K562 (cell line): ENCODE data around the gene AKT2. TPM values are rescaled to one million over a fixed set of nuclear protein-coding genes. Genes with fewer than 3 reads are reported as not detected.

Experiments
- ATAC-seq: fragments of 200-7000 bp; cut with Tn5 transposase; 3 replicates; pipeline ENCODE4 v1.9.1; 2020; ENCODE audit warnings: moderate library complexity
- BruUV-seq: library from RNA; stranded (reverse); fragments of 400-500 nt; replicated peaks from 2 replicates; lab custom pipeline; 2021; lab: Mats Ljungman, UMichigan
- CTCF ChIA-PET: fragments of 300-600 bp; formaldehyde crosslinking; extraction: SDS; loops from one replicate; lab custom pipeline; 2021; ENCODE audit warnings: low intra/inter-chr PET ratio; lab: Yijun Ruan, JAX
- POLR2A ChIA-PET: fragments of 300-600, 350-650 bp; sonication (Branson Sonifier 250); formaldehyde crosslinking; extraction: SDS; loops from one replicate; lab custom pipeline; 2021; ENCODE audit warnings: antibody characterized with exemption, inconsistent platforms; lab: Yijun Ruan, JAX
- DNase-seq, 4 experiments: peaks; one replicate each; pipeline versions ENCODE4 v3.0.0 to v3.0.0-alpha.2; 2011 to 2018; ENCODE audit warnings: low spot score in 3 of 4, mixed read lengths in 3 of 4; ENCODE audit errors: extremely low read depth in 1 of 4
- FAIRE-seq: peaks from 2 replicates; lab custom pipeline; 2011; peaks lifted over from hg19 to GRCh38; lab: Jason Lieb, UNC
- H2AFZ ChIP-seq: 2 replicates; pipeline ENCODE4 v1.6.0; 2011; ENCODE audit warnings: low read depth, low read length, control low read depth, inconsistent platforms
- H3K27ac ChIP-seq: fragments of 200-600 bp; 3 replicates; pipeline ENCODE4 v1.8.0; 2011; ENCODE audit warnings: low read depth, mild to moderate bottlenecking, control low read depth, inconsistent platforms, low read length, moderate library complexity, mixed read lengths; ENCODE audit errors: extremely low read depth
- H3K27me3 ChIP-seq, 2 experiments: fragments of 300-600 bp in 1 of 2; 2 replicates in 1 of 2; 3 replicates in 1 of 2; pipeline versions ENCODE4 v1.6.0 to v1.8.0; 2011; ENCODE audit warnings: inconsistent platforms in 2 of 2, low read length in 2 of 2, mild to moderate bottlenecking in 1 of 2, mixed read lengths in 1 of 2, moderate library complexity in 1 of 2; ENCODE audit not compliant: control insufficient read depth in 2 of 2, insufficient read depth in 2 of 2
- H3K36me3 ChIP-seq: fragments of 300-600 bp; 3 replicates; pipeline ENCODE4 v1.8.0; 2011; ENCODE audit warnings: mild to moderate bottlenecking, low read length, inconsistent platforms; ENCODE audit not compliant: control insufficient read depth, insufficient read depth
- H3K4me1 ChIP-seq, 2 experiments: fragments of 200-600 bp in 1 of 2; replicated peaks in 1 of 2; 2 replicates in 1 of 2; 3 replicates in 1 of 2; pipeline versions ENCODE4 v1.5.1 to v1.8.0; 2011; ENCODE audit warnings: inconsistent platforms in 2 of 2, low read length in 2 of 2, mild to moderate bottlenecking in 1 of 2, mixed read lengths in 1 of 2, moderate library complexity in 1 of 2; ENCODE audit not compliant: control insufficient read depth in 2 of 2, insufficient read depth in 2 of 2
- H3K4me2 ChIP-seq: 2 replicates; pipeline ENCODE4 v1.6.1; 2011; ENCODE audit warnings: low read length, control low read depth, inconsistent platforms, mixed read lengths; ENCODE audit not compliant: insufficient read depth
- H3K4me3 ChIP-seq: fragments of 200-600 bp; sonication (generic), shearing (Covaris generic); 2 replicates; pipeline ENCODE4 v1.5.1; 2016; ENCODE audit warnings: control low read depth, inconsistent platforms
- H3K79me2 ChIP-seq: fragments of 200-600 bp; 3 replicates; pipeline ENCODE4 v1.8.0; 2011; ENCODE audit warnings: low read length, inconsistent platforms; ENCODE audit not compliant: control insufficient read depth, insufficient read depth
- H3K9ac ChIP-seq, 2 experiments: 2 replicates each; pipeline versions ENCODE4 v1.6.0 to v1.6.1; 2011; ENCODE audit warnings: low read depth in 2 of 2, low read length in 2 of 2, control low read depth in 1 of 2, inconsistent platforms in 1 of 2, mild to moderate bottlenecking in 1 of 2, mixed read lengths in 1 of 2; ENCODE audit not compliant: insufficient read depth in 1 of 2
- H3K9me1 ChIP-seq: one replicate; pipeline ENCODE4 v1.6.0; 2011; ENCODE audit warnings: inconsistent platforms, mild to moderate bottlenecking, low read length, moderate library complexity; ENCODE audit not compliant: control insufficient read depth, insufficient read depth
- H3K9me3 ChIP-seq: replicated peaks from 2 replicates; pipeline ENCODE4 v1.5.1; 2011; ENCODE audit warnings: low read depth, low read length, inconsistent platforms; ENCODE audit not compliant: control insufficient read depth, insufficient read depth
- H4K20me1 ChIP-seq: replicated peaks from 2 replicates; pipeline ENCODE4 v1.6.1; 2011; ENCODE audit warnings: low read length, inconsistent platforms, mixed read lengths; ENCODE audit not compliant: control insufficient read depth, insufficient read depth
- CBX1 ChIP-seq: sonication (generic); IDR thresholded peaks from 2 replicates; pipeline ENCODE4 v1.6.1; 2016; ENCODE audit warnings: antibody characterized with exemption, low read depth, mild to moderate bottlenecking
- DPF2 ChIP-seq: fragments of 450-650 bp; IDR thresholded peaks from 2 replicates; pipeline ENCODE4 v1.6.1; 2016
- E2F5 ChIP-seq: sonication (generic); formaldehyde crosslinking; IDR thresholded peaks from 2 replicates; pipeline ENCODE4 v1.8.0; 2022; ENCODE audit warnings: mild to moderate bottlenecking, missing genetic modification reagents
- ETV5 ChIP-seq: sonication (generic); formaldehyde crosslinking; IDR thresholded peaks from 2 replicates; pipeline ENCODE4 v1.4.0; 2020; ENCODE audit warnings: low read depth, mild to moderate bottlenecking, missing genetic modification reagents
- KDM1A ChIP-seq, 2 experiments: fragments of 450-650 bp; IDR thresholded peaks; 2 replicates each; pipeline ENCODE4 v1.6.1; 2016; ENCODE audit warnings: mild to moderate bottlenecking in 2 of 2
- KLF1 ChIP-seq: fragments of 450-650 bp; IDR thresholded peaks from 2 replicates; pipeline ENCODE4 v1.6.1; 2016; ENCODE audit warnings: missing genetic modification characterization, missing compliant biosample characterization
- KLF13 ChIP-seq: fragments of 450-650 bp; IDR thresholded peaks from 2 replicates; pipeline ENCODE4 v1.6.1; 2016; ENCODE audit warnings: missing genetic modification characterization, low read depth, mild to moderate bottlenecking, missing compliant biosample characterization, moderate library complexity, borderline replicate concordance
- PRMT5 ChIP-seq: sonication (generic); formaldehyde crosslinking; IDR thresholded peaks from 2 replicates; pipeline ENCODE4 v1.5.0; 2020; ENCODE audit warnings: missing genetic modification reagents
- SMARCA5 ChIP-seq: fragments of 450-650 bp; IDR thresholded peaks from 2 replicates; pipeline ENCODE4 v1.6.1; 2016
- TCF7L2 ChIP-seq: fragments of 150-350 bp; IDR thresholded peaks from 2 replicates; pipeline ENCODE4 v1.6.1; 2016; ENCODE audit warnings: low read depth, mild to moderate bottlenecking, low read length, moderate library complexity
- ZBTB17 ChIP-seq: fragments of 450-650 bp; formaldehyde crosslinking; IDR thresholded peaks from 2 replicates; pipeline ENCODE4 v1.4.0; 2020; ENCODE audit warnings: mild to moderate bottlenecking
- ZC3H8 ChIP-seq: fragments of 450-650 bp; IDR thresholded peaks from 2 replicates; pipeline ENCODE4 v1.6.1; 2017
- ZNF134 ChIP-seq: fragments of 250-450 bp; sonication (Bioruptor Pico); conservative IDR thresholded peaks from 2 replicates; pipeline ENCODE4 v1.4.0; 2020
- ZNF280B ChIP-seq: fragments of 250-450 bp; sonication (Bioruptor Pico); IDR thresholded peaks from 2 replicates; pipeline ENCODE4 v1.5.1; 2021; ENCODE audit warnings: mild to moderate bottlenecking
- ZSCAN32 ChIP-seq: fragments of 450-650 bp; formaldehyde crosslinking; IDR thresholded peaks from 2 replicates; pipeline ENCODE4 v1.4.0; 2020; ENCODE audit warnings: mild to moderate bottlenecking, moderate library complexity
- WGBS: fragments of 100-300 bp; shearing (Covaris generic); methylation state at CpG from one replicate; pipeline ENCODE4 v1.1.6; 2016; ENCODE audit warnings: low coverage, mixed read lengths; ENCODE audit not compliant: insufficient coverage; ENCODE audit errors: missing lambda C conversion rate; 5-methylcytosine and 5-hydroxymethylcytosine counted together
- in situ Hi-C: fragments of 300-500 bp; cut with MboI; formaldehyde crosslinking; loops from 4 replicates; pipeline ENCODE4 v1.15.0; 2018; ENCODE audit warnings: inconsistent platforms, mixed read lengths
- intact Hi-C: fragments of 100-400 bp; cut with micrococcal nuclease; formaldehyde crosslinking; loops from 2 replicates; pipeline ENCODE4 v1.14.2; 2022
- polyA plus RNA-seq, 8 experiments: library from polyadenylated mRNA; depleted of rRNA in 4 of 8; stranded (reverse) in 5 of 8; unstranded in 3 of 8; fragments of >200 nt; fragmentation: Nextera tagmentation in 2 of 8; fragmentation: Illumina TruSeq in 1 of 8; extraction: Ambion mirVana in 2 of 8; extraction: Trizol in 1 of 8; gene quantifications; 2 replicates each; pipeline versions ENCODE4 v1.2.1 to v1.2.3, GENCODE V29; 2011 to 2014; ENCODE audit warnings: inconsistent platforms in 1 of 8, missing spikeins in 1 of 8
- total RNA-seq, 7 experiments: library from RNA; depleted of rRNA in 6 of 7; stranded (reverse); fragments of >200 nt in 6 of 7; fragmentation: Illumina TruSeq in 2 of 7; extraction: Trizol in 2 of 7; gene quantifications; 2 replicates each; pipeline versions ENCODE4 v1.2.1 to v1.2.3, GENCODE V29; 2011 to 2021; ENCODE audit warnings: low replicate concordance in 1 of 7

AKT2 gene
- total and polyA plus RNA-seq, 9 of the 15 experiments (the other 6 are each of a cell fraction or from before 2014, with no cell fraction given), result 1.1 to 132 (median 67.7) TPM

DNA sequence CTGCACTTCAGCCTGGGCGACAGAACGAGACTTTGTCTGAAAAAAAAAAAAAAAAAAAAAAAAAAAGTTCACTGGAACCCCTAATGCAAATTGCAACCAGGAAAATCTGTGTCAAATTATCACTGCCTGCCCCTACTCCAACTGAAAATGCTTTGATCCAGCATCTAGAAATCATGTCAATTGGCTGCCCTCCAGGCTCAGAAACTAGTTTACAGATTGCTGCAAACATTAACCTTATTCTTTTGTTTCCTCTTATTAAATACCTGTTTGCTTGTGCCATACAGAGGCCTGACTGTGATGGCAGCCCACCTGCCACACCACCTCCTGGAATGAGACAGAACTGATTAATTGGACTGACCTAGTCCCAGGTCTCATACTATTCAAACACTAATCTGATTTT, 18.6 kb upstream of the AKT2 start:
- POLR2A ChIA-PET, result interaction anchor here (1.0 to 1.9 kb wide), 2 partner anchors 8 to 184 kb away, joined by 4 to 12 read pairs; no protein-coding TSS in a partner anchor
- no peaks in the 10 kb centered on the region for H3K27me3 ChIP-seq
- TF ChIP-seq TCF7L2, result no peak
- TF ChIP-seq CBX1, result no peak
- TF ChIP-seq KDM1A (IDR thresholded peaks at IDR 0.05), result peak; percentile 40 to 50; a peak in 1 of 4 replicates
- TF ChIP-seq KLF1 (tag), result no peak
- TF ChIP-seq ETV5, result no peak
- TF ChIP-seq, all 486 proteins: peak for 1
- Histone ChIP-seq H3K4me3 (no peak overlapping the region), H3K9me3 (no peaks in the 10 kb centered on the region), H3K4me2 (no peak overlapping the region), H3K27ac (no peak overlapping the region), H3K9ac (no peak overlapping the region), H2AFZ (no peak overlapping the region), H3K79me2 (no peaks in the 10 kb centered on the region), H3K4me1 (no peaks in the 10 kb centered on the region; a peak in 2 of 5 replicates), H3K36me3 (no peaks in the 10 kb centered on the region), H4K20me1 (no peaks in the 10 kb centered on the region), H3K9me1 (no peaks in the 10 kb centered on the region)
- no peak for ATAC-seq
- DNase-seq, result no peak
- WGBS, result 100% methylated on average over 1 of the region's 2 CpGs
- no peak for FAIRE-seq
- in situ Hi-C loops, result no loop called here
- intact Hi-C loops, result loop anchor here (2.0 kb wide), 1 partner anchor 221 kb away; no protein-coding TSS in a partner anchor
- no TSS peak for BruUV-seq
- CTCF ChIA-PET, result no interaction called here

- H2AFZ ChIP-seq, result no peak overlapping the region
- no peak for ATAC-seq
- H3K4me2 ChIP-seq, result no peak overlapping the region
- no TSS peak for BruUV-seq
- DNase-seq, result no peak
- no peak overlapping the region for H3K27ac ChIP-seq
- no peaks in the 10 kb centered on the region for H3K27me3 ChIP-seq
- CTCF ChIA-PET, result no interaction called here
- WGBS, result 43% methylated on average over 6 of the region's 6 CpGs
- no peaks in the 10 kb centered on the region for H4K20me1 ChIP-seq
- intact Hi-C loops, result no loop called here
- H3K9me3 ChIP-seq, result no peaks in the 10 kb centered on the region
- FAIRE-seq, result no peak
- H3K9me1 ChIP-seq, result no peaks in the 10 kb centered on the region
- no peaks in the 10 kb centered on the region for H3K79me2 ChIP-seq
- POLR2A ChIA-PET, result no interaction called here
- H3K9ac ChIP-seq, result no peak overlapping the region
- H3K4me1 ChIP-seq, result no peaks in the 10 kb centered on the region; a peak in 2 of 5 replicates
- no peaks in the 10 kb centered on the region for H3K36me3 ChIP-seq
- in situ Hi-C loops, result no loop called here
- H3K4me3 ChIP-seq, result no peak overlapping the region
- TF ChIP-seq KLF13 (no peak), SMARCA5 (no peak), E2F5 (CRISPR knock-in tag) (no peak), ZBTB17 (CRISPR knock-in tag) (no peak), ZSCAN32 (CRISPR knock-in tag) (no peak), ZNF280B (no peak), PRMT5 (CRISPR knock-in tag) (no peak), DPF2 (no peak), ZNF134 (no peak), ZC3H8 (no peak)
Measured at GRCh38 chr19:40302224-40303011, 17.3 kb upstream of the AKT2 start.
